SU-DHL-6 (cell line): ENCODE measurements around the gene KLRC3.
"Not testable (repeated sequence)": the region's sequence is repeated elsewhere in the genome, so short reads cannot be mapped to it uniquely, and the experiment has no call there.

ENCODE experiments used
- H2AFZ ChIP-seq: fragments of 200-600 bp; sonication (generic); 2 replicates; pipeline ENCODE4 v1.6.1; 2014; ENCODE audit warnings: low read depth, mild to moderate bottlenecking, moderate library complexity, mixed read lengths, antibody characterized with exemption, low read length; ENCODE audit not compliant: severe bottlenecking
- H3F3A ChIP-seq: fragments of 200-600 bp; shearing (Covaris generic); 2 replicates; pipeline ENCODE4 v1.6.0; 2016; ENCODE audit warnings: antibody characterized with exemption, mild to moderate bottlenecking; ENCODE audit not compliant: insufficient read depth
- H3K27ac ChIP-seq: fragments of 200-600 bp; sonication (generic); 2 replicates; pipeline ENCODE4 v1.5.1; 2016; ENCODE audit warnings: low read depth, mild to moderate bottlenecking, low read length, moderate library complexity, mixed read lengths
- H3K27me3 ChIP-seq: fragments of 200-600 bp; sonication (generic), shearing (Covaris generic); 2 replicates; pipeline ENCODE4 v1.6.0; 2014; ENCODE audit warnings: mild to moderate bottlenecking, low read length
- H3K36me3 ChIP-seq: fragments of 200-600 bp; sonication (generic); 2 replicates; pipeline ENCODE4 v1.6.1; 2014; ENCODE audit warnings: mild to moderate bottlenecking, low read length, mixed read lengths
- H3K4me2 ChIP-seq: fragments of 300-600, 200-600 bp; shearing (Covaris generic), sonication (generic); 2 replicates; pipeline ENCODE4 v1.6.0; 2014; ENCODE audit warnings: low read length, low read depth, mild to moderate bottlenecking; ENCODE audit not compliant: poor library complexity, severe bottlenecking
- H3K4me3 ChIP-seq: fragments of 200-600 bp; sonication (generic); 2 replicates; pipeline ENCODE4 v1.5.1; 2014; ENCODE audit warnings: antibody characterized with exemption, low read length, mild to moderate bottlenecking, mixed read lengths; ENCODE audit not compliant: insufficient read depth, poor library complexity, severe bottlenecking
- H3K79me2 ChIP-seq: fragments of 200-600 bp; sonication (generic); 2 replicates; pipeline ENCODE4 v1.6.1; 2014; ENCODE audit warnings: mild to moderate bottlenecking, low read length, moderate library complexity; ENCODE audit not compliant: insufficient read depth
- H3K9ac ChIP-seq: fragments of 200-600 bp; sonication (generic); 2 replicates; pipeline ENCODE4 v1.7.0; 2014; ENCODE audit warnings: mild to moderate bottlenecking, low read length
- H3K9me2 ChIP-seq: fragments of 200-600 bp; sonication (generic); replicated peaks from 2 replicates; pipeline ENCODE4 v1.6.1; 2014; ENCODE audit warnings: low read length; ENCODE audit not compliant: insufficient read depth
- H3K9me3 ChIP-seq: fragments of 200-600 bp; sonication (generic); 2 replicates; pipeline ENCODE4 v1.6.1; 2014; ENCODE audit warnings: low read length, mixed read lengths; ENCODE audit not compliant: insufficient read depth
- H4K20me1 ChIP-seq: fragments of 200-600 bp; sonication (generic); 2 replicates; pipeline ENCODE4 v1.6.1; 2014; ENCODE audit warnings: low read depth, mild to moderate bottlenecking, antibody characterized with exemption, low read length, moderate library complexity, mixed read lengths
- CTCF ChIP-seq: fragments of 200-600 bp; sonication (generic); IDR thresholded peaks from one replicate; pipeline ENCODE4 v1.5.1; 2017; ENCODE audit warnings: antibody characterized with exemption, mild to moderate bottlenecking, low read length, moderate library complexity; ENCODE audit not compliant: insufficient read depth, poor library complexity, severe bottlenecking
- EZH2phosphoT487 ChIP-seq: fragments of 200-600 bp; sonication (generic), shearing (Covaris generic); conservative IDR thresholded peaks from 2 replicates; pipeline ENCODE4 v1.6.1; 2018; ENCODE audit warnings: mild to moderate bottlenecking, antibody characterized with exemption, low read length, moderate library complexity, mixed read lengths

The KLRC3 gene

GRCh38 chr12:10453156-10453555 lies 32.8 kb upstream of the KLRC3 start, which contains the start of gene KLRC1:
KLRC1 (minus strand) TSS chr12:10453377; CDS start chr12:10451156, 2,221 bp downstream.
- H2AFZ ChIP-seq = no peak within 1 kb of the TSS

GRCh38 chr12:10448236-10448635 lies 27.8 kb upstream of the KLRC3 start:
- H3K9me2 ChIP-seq = no peaks in the 10 kb centered on the region
- no peak overlapping the region for H3K9ac ChIP-seq
- no peaks in the 10 kb centered on the region for H3F3A ChIP-seq
- no peak overlapping the region for H2AFZ ChIP-seq
- TF ChIP-seq CTCF = no peak
- TF ChIP-seq EZH2phosphoT487 = no peak
- H3K27me3 ChIP-seq = no peaks in the 10 kb centered on the region
- no peaks in the 10 kb centered on the region for H3K36me3 ChIP-seq
- H3K4me2 ChIP-seq = no peak overlapping the region
- no peaks in the 10 kb centered on the region for H3K9me3 ChIP-seq
- no peaks in the 10 kb centered on the region for H4K20me1 ChIP-seq
- no peak overlapping the region for H3K27ac ChIP-seq
- no peaks in the 10 kb centered on the region for H3K79me2 ChIP-seq
- no peak overlapping the region for H3K4me3 ChIP-seq

More at GRCh38 chr12:10453156-10453555, 32.8 kb upstream of the KLRC3 start, which contains the start of gene KLRC1:
- no peaks in the 10 kb centered on the region for H4K20me1 ChIP-seq
- H3K9ac ChIP-seq = no peak within 1 kb of the TSS
- no peak within 1 kb of the TSS for H3K27ac ChIP-seq
- no peaks in the 10 kb centered on the region for H3K9me2 ChIP-seq
- no peak within 1 kb of the TSS for H3K4me3 ChIP-seq
- TF ChIP-seq EZH2phosphoT487 (no peak), CTCF (no peak)
- no peak within 1 kb of the TSS for H3K4me2 ChIP-seq
- H3K27me3 ChIP-seq = no peaks in the 10 kb centered on the region
- no peaks in the 10 kb centered on the region for H3K79me2 ChIP-seq
- no peaks in the 10 kb centered on the region for H3K9me3 ChIP-seq
- H3F3A ChIP-seq = no peaks in the 10 kb centered on the region
- H3K36me3 ChIP-seq = no peaks in the 10 kb centered on the region

GRCh38 chr12:10446052-10446451 lies 25.7 kb upstream of the KLRC3 start:
- H3K4me3 ChIP-seq = not testable (repeated sequence)

GRCh38 chr12:10441144-10441543 lies 20.7 kb upstream of the KLRC3 start:
- H4K20me1 ChIP-seq, H3K4me3 ChIP-seq, H3K9me2 ChIP-seq, H3K27me3 ChIP-seq, H3K9me3 ChIP-seq, H3K27ac ChIP-seq, H3K79me2 ChIP-seq, H3F3A ChIP-seq, H2AFZ ChIP-seq, H3K4me2 ChIP-seq, H3K36me3 ChIP-seq, H3K9ac ChIP-seq: not testable (repeated sequence)

More at GRCh38 chr12:10446052-10446451, 25.7 kb upstream of the KLRC3 start:
- not testable (repeated sequence) for H3F3A ChIP-seq, H3K79me2 ChIP-seq, H3K9me3 ChIP-seq, H3K9ac ChIP-seq, H3K9me2 ChIP-seq, H3K36me3 ChIP-seq, H4K20me1 ChIP-seq, H3K27me3 ChIP-seq, H2AFZ ChIP-seq, H3K27ac ChIP-seq, H3K4me2 ChIP-seq

GRCh38 chr12:10439608-10440274 lies 19.3 kb upstream of the KLRC3 start:
- H3K9me2 ChIP-seq, H3K79me2 ChIP-seq, H2AFZ ChIP-seq, H3K27ac ChIP-seq, H3K4me3 ChIP-seq, H3K9me3 ChIP-seq, H4K20me1 ChIP-seq, H3K36me3 ChIP-seq, H3K9ac ChIP-seq, H3K27me3 ChIP-seq, H3K4me2 ChIP-seq, H3F3A ChIP-seq: not testable (repeated sequence)

- H3K36me3 ChIP-seq, H3K27me3 ChIP-seq, H2AFZ ChIP-seq, H4K20me1 ChIP-seq, H3K79me2 ChIP-seq, H3K27ac ChIP-seq, H3F3A ChIP-seq, H3K9me2 ChIP-seq, H3K4me2 ChIP-seq, H3K4me3 ChIP-seq, H3K9me3 ChIP-seq, H3K9ac ChIP-seq: not testable (repeated sequence)
Measured at GRCh38 chr12:10437601-10438000, 17.2 kb upstream of the KLRC3 start.
